NCI-H748 (cell line): Measurements from ENCODE around the gene BSND.
A peak's percentile ranks its signal among the peaks of the same experiment; 100 is the strongest.

Experiments used
- DNase-seq: peaks from one replicate; lab custom pipeline; 2025; ENCODE audit not compliant: unreplicated experiment; lab: John Stamatoyannopoulos, UW

Gene BSND

GRCh38 chr1:54990916-54991315 lies 7.8 kb upstream of the BSND start:
- no peak for DNase-seq

- no peak for DNase-seq
Observed at GRCh38 chr1:54991939-54992338, 6.8 kb upstream of the BSND start.

- no peak for DNase-seq
Observed at GRCh38 chr1:54993140-54993539, 5.6 kb upstream of the BSND start.

GRCh38 chr1:54994355-54994990 lies 4.3 kb upstream of the BSND start:
- no peak for DNase-seq

- DNase-seq = no peak
Observed at GRCh38 chr1:54995013-54995760, 3.5 kb upstream of the BSND start.

- no peak for DNase-seq
Observed at GRCh38 chr1:54995835-54996234, 2.9 kb upstream of the BSND start.

GRCh38 chr1:54996359-54996868 lies 2.3 kb upstream of the BSND start:
- peak; percentile 72 for DNase-seq

GRCh38 chr1:54996869-54997710 lies 1.6 kb upstream of the BSND start:
- DNase-seq = no peak

GRCh38 chr1:54997711-54997986 lies 1.1 kb upstream of the BSND start:
- no peak for DNase-seq

- DNase-seq = no peak
Observed at GRCh38 chr1:54998100-54998499, 633 bp upstream of the BSND start.

- no peak for DNase-seq
Observed at GRCh38 chr1:55000110-55001085, 1.7 kb downstream of the BSND start.

GRCh38 chr1:55001311-55001710 lies 2.6 kb downstream of the BSND start:
- DNase-seq = no peak

GRCh38 chr1:55002686-55003085 lies 4.0 kb downstream of the BSND start:
- DNase-seq = no peak

GRCh38 chr1:55005351-55006140 lies 6.8 kb downstream of the BSND start:
- no peak for DNase-seq

GRCh38 chr1:55006931-55007330 lies 8.2 kb downstream of the BSND start:
- DNase-seq = no peak

- no peak for DNase-seq
Observed at GRCh38 chr1:55007625-55008024, 8.9 kb downstream of the BSND start.

- DNase-seq = no peak
Observed at GRCh38 chr1:55010194-55010886, 11.6 kb downstream of the BSND start.

- DNase-seq = no peak
Observed at GRCh38 chr1:55010887-55011217, 12.1 kb downstream of the BSND start.

- peak; percentile 34 for DNase-seq
Observed at GRCh38 chr1:55012661-55013060, 13.9 kb downstream of the BSND start.
